ENCODE results near the gene IL1R2.

- TF ChIP-seq ZBTB11 (tag by site-specific recombination; conservative IDR thresholded peaks at IDR 0.05; ENCODE audit: low read depth), result no peak
- no peak for TF ChIP-seq CTCF (tag by site-specific recombination; IDR thresholded peaks at IDR 0.05)
- TF ChIP-seq ZNF16 (tag by site-specific recombination; IDR thresholded peaks at IDR 0.05; ENCODE audit: low read depth), result no peak
- no peak for TF ChIP-seq HOXA7 (CRISPR knock-in tag; IDR thresholded peaks at IDR 0.05; ENCODE audit: borderline replicate concordance)
Measured at GRCh38 chr2:102042196-102043081, 50.7 kb downstream of the IL1R2 start.

Data from HEK293 (cell line).